ENCODE measurements around the gene ARID1B.

Gene ARID1B

DNA sequence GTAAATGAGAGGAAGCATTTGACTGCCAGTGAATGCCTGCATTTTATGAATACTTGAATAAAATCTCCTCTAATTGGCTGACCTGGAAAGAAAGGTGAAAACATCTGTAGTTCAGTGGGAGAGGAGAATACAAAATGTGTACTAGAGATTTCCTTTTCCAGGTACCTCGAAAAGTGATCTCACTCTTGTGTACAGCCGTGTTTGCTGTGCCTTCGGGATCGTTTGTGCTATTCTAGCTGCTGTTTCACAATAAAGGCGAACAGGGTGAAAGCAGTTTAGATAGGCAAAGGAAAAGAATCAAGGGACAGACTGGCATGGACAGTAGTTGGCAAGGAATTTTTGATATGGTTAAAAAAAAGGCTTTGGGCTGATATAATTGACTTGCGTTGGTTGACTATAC, 112.3 kb downstream of the ARID1B start:
- H3K4me1 ChIP-seq (ENCODE audit: insufficient read depth, low read length) = no peaks in the 10 kb centered on the region
- H3K36me3 ChIP-seq (ENCODE audit: insufficient read depth, low read length) = peaks cover 3% of the 10 kb centered on the region; the same call in 1 of the 2 replicates
- no peaks in the 10 kb centered on the region for H3K9me3 ChIP-seq (ENCODE audit: insufficient read depth, low read length, severe bottlenecking)
- H3K4me2 ChIP-seq (ENCODE audit: insufficient read depth, low read length) = no peak overlapping the region
- H4K20me1 ChIP-seq (ENCODE audit: insufficient read depth, low read length) = peaks cover 70% of the 10 kb centered on the region
- TF ChIP-seq, protein P1, sequence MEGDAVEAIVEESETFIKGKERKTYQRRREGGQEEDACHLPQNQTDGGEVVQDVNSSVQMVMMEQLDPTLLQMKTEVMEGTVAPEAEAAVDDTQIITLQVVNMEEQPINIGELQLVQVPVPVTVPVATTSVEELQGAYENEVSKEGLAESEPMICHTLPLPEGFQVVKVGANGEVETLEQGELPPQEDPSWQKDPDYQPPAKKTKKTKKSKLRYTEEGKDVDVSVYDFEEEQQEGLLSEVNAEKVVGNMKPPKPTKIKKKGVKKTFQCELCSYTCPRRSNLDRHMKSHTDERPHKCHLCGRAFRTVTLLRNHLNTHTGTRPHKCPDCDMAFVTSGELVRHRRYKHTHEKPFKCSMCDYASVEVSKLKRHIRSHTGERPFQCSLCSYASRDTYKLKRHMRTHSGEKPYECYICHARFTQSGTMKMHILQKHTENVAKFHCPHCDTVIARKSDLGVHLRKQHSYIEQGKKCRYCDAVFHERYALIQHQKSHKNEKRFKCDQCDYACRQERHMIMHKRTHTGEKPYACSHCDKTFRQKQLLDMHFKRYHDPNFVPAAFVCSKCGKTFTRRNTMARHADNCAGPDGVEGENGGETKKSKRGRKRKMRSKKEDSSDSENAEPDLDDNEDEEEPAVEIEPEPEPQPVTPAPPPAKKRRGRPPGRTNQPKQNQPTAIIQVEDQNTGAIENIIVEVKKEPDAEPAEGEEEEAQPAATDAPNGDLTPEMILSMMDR (IDR thresholded peaks at IDR 0.05; ENCODE audit: borderline replicate concordance, extremely low read depth, low read length, poor library complexity, severe bottlenecking) = no peak
- TF ChIP-seq EZH2 (IDR thresholded peaks at IDR 0.05; ENCODE audit: borderline replicate concordance, low read depth, low read length, severe bottlenecking) = no peak
- no peaks in the 10 kb centered on the region for H3K27me3 ChIP-seq (ENCODE audit: insufficient read depth, low read length, poor library complexity)
- no peak for ATAC-seq (ENCODE audit: insufficient read depth, low read depth)
- DNase-seq = no peak
- H3K9ac ChIP-seq (ENCODE audit: low read depth, low read length) = no peak overlapping the region
- H2AFZ ChIP-seq (ENCODE audit: low read depth, low read length) = no peak overlapping the region
- H3K4me3 ChIP-seq (ENCODE audit: low read depth in 1 of 2, low read length in 2 of 2) = no peak overlapping the region
- no peak overlapping the region for H3K27ac ChIP-seq (ENCODE audit: low read length)
- peaks cover 100% of the 10 kb centered on the region for H3K79me2 ChIP-seq (ENCODE audit: insufficient read depth, low read length)

DNA sequence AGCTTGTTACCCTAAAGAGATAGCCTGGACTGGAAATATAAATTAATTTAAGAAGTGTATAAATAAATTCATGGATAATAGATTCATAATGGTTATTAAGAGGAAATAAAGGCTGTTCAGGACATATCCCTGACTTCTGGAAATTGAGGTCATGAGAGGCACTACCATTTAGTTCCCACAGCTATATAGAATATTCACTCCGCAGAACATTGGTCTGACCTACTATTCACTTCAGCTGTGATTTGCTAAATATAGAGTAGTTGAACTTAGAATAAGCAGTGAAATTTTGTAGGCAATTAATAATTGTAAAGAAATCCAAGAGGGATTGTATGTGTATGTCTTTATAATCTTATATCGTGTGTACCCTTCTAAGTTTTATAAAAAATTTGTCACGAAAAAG, 112.8 kb downstream of the ARID1B start:
- Histone ChIP-seq H3K9me3 (ENCODE audit: insufficient read depth, low read length, severe bottlenecking) (no peaks in the 10 kb centered on the region), H3K9ac (ENCODE audit: low read depth, low read length) (no peak overlapping the region), H3K4me1 (ENCODE audit: insufficient read depth, low read length) (no peaks in the 10 kb centered on the region), H3K27ac (ENCODE audit: low read length) (no peak overlapping the region), H2AFZ (ENCODE audit: low read depth, low read length) (no peak overlapping the region), H3K4me2 (ENCODE audit: insufficient read depth, low read length) (no peak overlapping the region), H3K4me3 (ENCODE audit: low read depth in 1 of 2, low read length in 2 of 2) (no peak overlapping the region), H4K20me1 (ENCODE audit: insufficient read depth, low read length) (peaks cover 71% of the 10 kb centered on the region), H3K79me2 (ENCODE audit: insufficient read depth, low read length) (peaks cover 100% of the 10 kb centered on the region), H3K27me3 (ENCODE audit: insufficient read depth, low read length, poor library complexity) (no peaks in the 10 kb centered on the region), H3K36me3 (ENCODE audit: insufficient read depth, low read length) (peaks cover 3% of the 10 kb centered on the region; the same call in 1 of the 2 replicates)
- no peak for TF ChIP-seq EZH2 (IDR thresholded peaks at IDR 0.05; ENCODE audit: borderline replicate concordance, low read depth, low read length, severe bottlenecking)
- TF ChIP-seq, protein P1 (IDR thresholded peaks at IDR 0.05; ENCODE audit: borderline replicate concordance, extremely low read depth, low read length, poor library complexity, severe bottlenecking) = no peak
- DNase-seq (no peak), ATAC-seq (ENCODE audit: insufficient read depth, low read depth) (no peak)

DNA sequence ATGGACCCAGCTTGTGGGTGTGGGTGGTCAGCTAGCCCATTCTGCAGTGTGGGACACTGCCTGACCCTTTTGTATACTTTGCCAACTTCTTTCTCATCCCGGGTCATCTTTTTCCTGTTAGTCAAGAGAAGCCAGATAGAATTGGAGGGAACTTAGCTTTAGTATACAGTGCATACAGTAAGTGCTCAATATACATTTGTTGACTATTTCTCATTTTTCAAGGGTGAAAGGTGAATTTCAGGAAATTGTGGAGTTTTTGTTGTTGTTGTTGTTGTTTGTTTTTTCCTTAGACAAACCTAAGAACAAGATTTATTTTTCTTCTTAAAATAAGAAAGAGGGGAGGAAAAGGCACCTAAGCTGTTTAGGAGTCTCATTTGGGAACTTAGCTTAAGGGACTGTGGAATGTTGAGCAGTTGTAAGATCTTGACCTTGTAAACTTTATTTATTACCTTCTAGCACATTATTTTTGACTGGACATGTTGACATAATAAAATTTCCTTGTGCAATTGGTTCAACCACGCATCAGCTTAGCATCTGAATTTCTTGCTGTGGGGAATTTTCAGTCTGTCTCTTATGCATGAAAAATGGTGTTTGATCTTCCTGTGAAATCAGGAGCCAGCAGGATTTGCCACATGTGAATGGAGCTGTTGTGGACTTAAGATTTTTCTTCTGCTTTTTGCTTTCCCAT, 113.6 kb downstream of the ARID1B start:
- peaks cover 71% of the 10 kb centered on the region for H4K20me1 ChIP-seq (ENCODE audit: insufficient read depth, low read length)

More for the DNA sequence above, 113.6 kb downstream of the ARID1B start:
- TF ChIP-seq EZH2 (IDR thresholded peaks at IDR 0.05; ENCODE audit: borderline replicate concordance, low read depth, low read length, severe bottlenecking) = no peak
- TF ChIP-seq, protein P1 (IDR thresholded peaks at IDR 0.05; ENCODE audit: borderline replicate concordance, extremely low read depth, low read length, poor library complexity, severe bottlenecking) = no peak
- no peak overlapping the region for H3K4me2 ChIP-seq (ENCODE audit: insufficient read depth, low read length)
- no peaks in the 10 kb centered on the region for H3K27me3 ChIP-seq (ENCODE audit: insufficient read depth, low read length, poor library complexity)
- no peak overlapping the region for H3K27ac ChIP-seq (ENCODE audit: low read length)
- H3K9me3 ChIP-seq (ENCODE audit: insufficient read depth, low read length, severe bottlenecking) = no peaks in the 10 kb centered on the region
- no peaks in the 10 kb centered on the region for H3K4me1 ChIP-seq (ENCODE audit: insufficient read depth, low read length)
- H3K36me3 ChIP-seq (ENCODE audit: insufficient read depth, low read length) = peaks cover 3% of the 10 kb centered on the region; the same call in 1 of the 2 replicates
- DNase-seq (no peak), ATAC-seq (ENCODE audit: insufficient read depth, low read depth) (no peak)
- no peak overlapping the region for H3K4me3 ChIP-seq (ENCODE audit: low read depth in 1 of 2, low read length in 2 of 2)
- no peak overlapping the region for H3K9ac ChIP-seq (ENCODE audit: low read depth, low read length)
- H3K79me2 ChIP-seq (ENCODE audit: insufficient read depth, low read length) = peaks cover 100% of the 10 kb centered on the region
- H2AFZ ChIP-seq (ENCODE audit: low read depth, low read length) = no peak overlapping the region

Data from DND-41 (cell line).